ENCODE measurements around the gene ZDHHC7.

GRCh38 chr16:84965428-84966415 lies 45.6 kb downstream of the ZDHHC7 start:
- TF ChIP-seq ZNF121 (tag by site-specific recombination; IDR thresholded peaks at IDR 0.05) (no peak), CTCF (tag by site-specific recombination; IDR thresholded peaks at IDR 0.05) (no peak)

Measured in HEK293 (cell line).